Activated CD4-positive, alpha-beta T cell treated with anti-CD3 and anti-CD28 coated beads, Interleukin-2, amount 10 ng/mL, durations not matched to agents 7 days and 5 days (primary cell): ENCODE data around the gene GRK7. TPM values are rescaled to one million over a fixed set of nuclear protein-coding genes. Genes with fewer than 3 reads are reported as not detected.

Source experiments
- CTCF ChIA-PET: fragments of 350-600 bp; sonication (Branson Sonifier 250); formaldehyde crosslinking; loops from one replicate; lab custom pipeline; 2021; ENCODE audit warnings: antibody characterized with exemption; lab: Charles Lee
- POLR2A ChIA-PET: fragments of 350-600 bp; sonication (Branson Sonifier 250); formaldehyde crosslinking; loops from one replicate; lab custom pipeline; 2021; ENCODE audit warnings: antibody characterized with exemption; lab: Charles Lee
- DNase-seq: peaks from one replicate; pipeline ENCODE4 v3.0.0-alpha.2; 2020
- H3K27ac Mint-ChIP-seq: one replicate; pipeline ENCODE4 v1.8.0; 2021; ENCODE audit warnings: mild to moderate bottlenecking, moderate library complexity, mixed read lengths
- H3K27me3 Mint-ChIP-seq: one replicate; pipeline ENCODE4 v1.8.0; 2021; ENCODE audit warnings: mixed read lengths
- H3K36me3 Mint-ChIP-seq: one replicate; pipeline ENCODE4 v1.8.0; 2021; ENCODE audit warnings: low read depth, mixed read lengths
- H3K4me1 Mint-ChIP-seq: one replicate; pipeline ENCODE4 v1.8.0; 2021; ENCODE audit warnings: mixed read lengths
- H3K4me3 Mint-ChIP-seq: one replicate; pipeline ENCODE4 v1.8.0; 2021; ENCODE audit warnings: mild to moderate bottlenecking, moderate library complexity, mixed read lengths
- H3K9me3 Mint-ChIP-seq: one replicate; pipeline ENCODE4 v1.8.0; 2021; ENCODE audit warnings: mixed read lengths
- total RNA-seq, 2 experiments: library from RNA; stranded (reverse); gene quantifications; one replicate each; pipeline ENCODE4 v1.2.3, GENCODE V29; 2021

The GRK7 gene
- total RNA-seq = not detected

GRCh38 chr3:141763088-141763750 is at the start of gene GRK7:
Gene GRK7, plus strand, starts transcription at chr3:141763408. Its CDS starts 14,877 bp downstream, at chr3:141778285.
- Mint-ChIP-seq H3K27ac (no peak within 1 kb of the TSS), H3K4me3 (no peak within 1 kb of the TSS), H3K27me3 (no peaks in the 10 kb centered on the region), H3K9me3 (no peaks in the 10 kb centered on the region), H3K4me1 (peaks cover 11% of the 10 kb centered on the region), H3K36me3 (no peaks in the 10 kb centered on the region)
- ChIA-PET POLR2A (no interaction called here), CTCF (interaction anchor here (1.5 to 1.8 kb wide), 2 partner anchors 12 to 25 kb away, joined by 4 to 6 read pairs; partner anchors contain the start of gene RNF7)
- DNase-seq = no peak

- no peak overlapping the region for H3K27ac Mint-ChIP-seq
- POLR2A ChIA-PET = no interaction called here
- peaks cover 11% of the 10 kb centered on the region for H3K9me3 Mint-ChIP-seq
- H3K4me3 Mint-ChIP-seq = no peak overlapping the region
- H3K27me3 Mint-ChIP-seq = peaks cover 6% of the 10 kb centered on the region
- no peaks in the 10 kb centered on the region for H3K4me1 Mint-ChIP-seq
- CTCF ChIA-PET = interaction anchor here (0.6 to 0.7 kb wide), 3 partner anchors 71 to 969 kb away, joined by 3 to 4 read pairs (median 4); no protein-coding TSS in a partner anchor
- no peaks in the 10 kb centered on the region for H3K36me3 Mint-ChIP-seq
- DNase-seq = no peak
Measured at GRCh38 chr3:141714671-141715070, 48.5 kb upstream of the GRK7 start.

GRCh38 chr3:141722081-141722480 is 41.1 kb upstream of the GRK7 start:
- no peak overlapping the region for H3K4me3 Mint-ChIP-seq
- H3K36me3 Mint-ChIP-seq = no peaks in the 10 kb centered on the region
- H3K27ac Mint-ChIP-seq = no peak overlapping the region
- peaks cover under 1% of the 10 kb centered on the region for H3K9me3 Mint-ChIP-seq
- no peaks in the 10 kb centered on the region for H3K27me3 Mint-ChIP-seq
- DNase-seq = no peak
- H3K4me1 Mint-ChIP-seq = no peaks in the 10 kb centered on the region
- CTCF ChIA-PET = no interaction called here
- POLR2A ChIA-PET = no interaction called here

- DNase-seq = no peak
- Mint-ChIP-seq H3K36me3 (no peaks in the 10 kb centered on the region), H3K9me3 (no peaks in the 10 kb centered on the region), H3K4me1 (no peaks in the 10 kb centered on the region), H3K4me3 (no peak overlapping the region), H3K27ac (no peak overlapping the region), H3K27me3 (no peaks in the 10 kb centered on the region)
- ChIA-PET CTCF (interaction anchor here (0.6 kb wide), 1 partner anchor 58 kb away, joined by 3 read pairs; no protein-coding TSS in a partner anchor), POLR2A (no interaction called here)
Measured at GRCh38 chr3:141722648-141723047, 40.6 kb upstream of the GRK7 start.

GRCh38 chr3:141723255-141723654 is 40.0 kb upstream of the GRK7 start:
- Mint-ChIP-seq H3K4me3 (no peak overlapping the region), H3K4me1 (no peaks in the 10 kb centered on the region), H3K27ac (no peak overlapping the region), H3K9me3 (no peaks in the 10 kb centered on the region), H3K27me3 (peaks cover 3% of the 10 kb centered on the region), H3K36me3 (no peaks in the 10 kb centered on the region)
- DNase-seq = no peak
- ChIA-PET POLR2A (no interaction called here), CTCF (interaction anchor here (0.6 kb wide), 1 partner anchor 58 kb away, joined by 3 read pairs; no protein-coding TSS in a partner anchor)

- ChIA-PET CTCF (interaction anchor here (0.6 kb wide), 2 partner anchors 55 to 410 kb away, joined by 3 read pairs; no protein-coding TSS in a partner anchor), POLR2A (no interaction called here)
- H3K4me1 Mint-ChIP-seq = no peaks in the 10 kb centered on the region
- no peak overlapping the region for H3K27ac Mint-ChIP-seq
- no peak overlapping the region for H3K4me3 Mint-ChIP-seq
- no peaks in the 10 kb centered on the region for H3K9me3 Mint-ChIP-seq
- peaks cover 3% of the 10 kb centered on the region for H3K27me3 Mint-ChIP-seq
- DNase-seq = no peak
- no peaks in the 10 kb centered on the region for H3K36me3 Mint-ChIP-seq
Measured at GRCh38 chr3:141724186-141724585, 39.0 kb upstream of the GRK7 start.

- Mint-ChIP-seq H3K4me3 (no peak overlapping the region), H3K4me1 (no peaks in the 10 kb centered on the region), H3K36me3 (no peaks in the 10 kb centered on the region), H3K9me3 (no peaks in the 10 kb centered on the region), H3K27me3 (peaks cover 3% of the 10 kb centered on the region), H3K27ac (no peak overlapping the region)
- DNase-seq = no peak
- ChIA-PET CTCF (no interaction called here), POLR2A (no interaction called here)
Measured at GRCh38 chr3:141725036-141725435, 38.2 kb upstream of the GRK7 start.

- Mint-ChIP-seq H3K4me3 (no peak overlapping the region), H3K4me1 (no peaks in the 10 kb centered on the region), H3K27ac (no peak overlapping the region), H3K27me3 (peaks cover 3% of the 10 kb centered on the region), H3K36me3 (no peaks in the 10 kb centered on the region), H3K9me3 (no peaks in the 10 kb centered on the region)
- ChIA-PET POLR2A (no interaction called here), CTCF (interaction anchor here (0.6 kb wide), 1 partner anchor 42 kb away, joined by 4 read pairs; no protein-coding TSS in a partner anchor)
- DNase-seq = no peak
Measured at GRCh38 chr3:141726483-141726882, 36.7 kb upstream of the GRK7 start.

GRCh38 chr3:141728355-141728892 is 34.8 kb upstream of the GRK7 start:
- Mint-ChIP-seq H3K4me3 (no peak overlapping the region), H3K4me1 (no peaks in the 10 kb centered on the region), H3K27me3 (peaks cover 4% of the 10 kb centered on the region), H3K27ac (no peak overlapping the region), H3K9me3 (no peaks in the 10 kb centered on the region), H3K36me3 (no peaks in the 10 kb centered on the region)
- DNase-seq = no peak
- POLR2A ChIA-PET = no interaction called here
- CTCF ChIA-PET = interaction anchor here (0.7 to 1.2 kb wide), 3 partner anchors 8 to 623 kb away, joined by 3 to 4 read pairs (median 3); no protein-coding TSS in a partner anchor

- ChIA-PET CTCF (interaction anchor here (0.7 to 1.2 kb wide), 2 partner anchors 8 to 119 kb away, joined by 3 to 4 read pairs; no protein-coding TSS in a partner anchor), POLR2A (no interaction called here)
- Mint-ChIP-seq H3K9me3 (no peaks in the 10 kb centered on the region), H3K27ac (no peak overlapping the region), H3K36me3 (no peaks in the 10 kb centered on the region), H3K27me3 (peaks cover 4% of the 10 kb centered on the region), H3K4me1 (no peaks in the 10 kb centered on the region), H3K4me3 (no peak overlapping the region)
- DNase-seq = no peak
Measured at GRCh38 chr3:141729240-141729639, 34.0 kb upstream of the GRK7 start.

- Mint-ChIP-seq H3K9me3 (no peaks in the 10 kb centered on the region), H3K4me1 (peaks cover 21% of the 10 kb centered on the region), H3K27me3 (peaks cover 1% of the 10 kb centered on the region), H3K36me3 (peaks cover 3% of the 10 kb centered on the region), H3K27ac (no peak overlapping the region), H3K4me3 (no peak overlapping the region)
- no peak for DNase-seq
- POLR2A ChIA-PET = no interaction called here
- CTCF ChIA-PET = interaction anchor here (0.6 to 1.1 kb wide), 2 partner anchors 34 to 192 kb away, joined by 3 read pairs; no protein-coding TSS in a partner anchor
Measured at GRCh38 chr3:141735176-141735575, 28.0 kb upstream of the GRK7 start.

GRCh38 chr3:141735770-141736465 is 27.3 kb upstream of the GRK7 start:
- ChIA-PET CTCF (no interaction called here), POLR2A (no interaction called here)
- Mint-ChIP-seq H3K36me3 (peaks cover 6% of the 10 kb centered on the region), H3K4me1 (peaks cover 28% of the 10 kb centered on the region), H3K27me3 (peaks cover 1% of the 10 kb centered on the region), H3K4me3 (no peak overlapping the region), H3K27ac (no peak overlapping the region), H3K9me3 (no peaks in the 10 kb centered on the region)
- no peak for DNase-seq
